Astrocyte of the spinal cord (primary cell): ENCODE results near the gene FGF1.

Experiments used
- DNase-seq: peaks from one replicate; pipeline ENCODE4 v3.0.0; 2011; ENCODE audit warnings: low read depth, low spot score
- H3K4me3 ChIP-seq: 2 replicates; pipeline ENCODE4 v1.5.1; 2011; ENCODE audit warnings: low read depth, mild to moderate bottlenecking, low read length, moderate library complexity
- CTCF ChIP-seq: IDR thresholded peaks from 2 replicates; pipeline ENCODE4 v1.5.1; 2012; ENCODE audit warnings: low read depth, mild to moderate bottlenecking, low read length, inconsistent platforms
- in situ Hi-C: cut with HindIII; loops from 2 replicates; pipeline ENCODE4 v1.10.0; 2017; ENCODE audit warnings: low sequenced_read_pairs

The FGF1 gene

GRCh38 chr5:142658278-142658677, 27.6 kb downstream of the FGF1 start:
- TF ChIP-seq CTCF: no peak
- no peak overlapping the region for H3K4me3 ChIP-seq
- in situ Hi-C loops: no loop called here
- DNase-seq: no peak

- no peak for DNase-seq
- no peak overlapping the region for H3K4me3 ChIP-seq
- no peak for TF ChIP-seq CTCF
- in situ Hi-C loops: no loop called here
Measured at GRCh38 chr5:142657446-142657845, 28.4 kb downstream of the FGF1 start.

- in situ Hi-C loops: no loop called here
- peak; percentile 99 for TF ChIP-seq CTCF
- DNase-seq: peak; percentile 81
- H3K4me3 ChIP-seq: no peak overlapping the region
Measured at GRCh38 chr5:142655339-142656267, 30.3 kb downstream of the FGF1 start.

GRCh38 chr5:142654578-142655058, 31.3 kb downstream of the FGF1 start:
- peak; percentile 16 for TF ChIP-seq CTCF
- in situ Hi-C loops: no loop called here
- H3K4me3 ChIP-seq: no peak overlapping the region
- DNase-seq: no peak

- no peak overlapping the region for H3K4me3 ChIP-seq
- TF ChIP-seq CTCF: no peak
- DNase-seq: no peak
- in situ Hi-C loops: no loop called here
Measured at GRCh38 chr5:142653321-142653720, 32.6 kb downstream of the FGF1 start.

- no peak for TF ChIP-seq CTCF
- H3K4me3 ChIP-seq: no peak overlapping the region
- DNase-seq: no peak
- in situ Hi-C loops: no loop called here
Measured at GRCh38 chr5:142652563-142652962, 33.3 kb downstream of the FGF1 start.
